GM21529 (cell line): ENCODE data around the gene S100A4.
A peak's percentile ranks its signal among the peaks of the same experiment; 100 is the strongest.
"Not testable (repeated sequence)": the region's sequence is repeated elsewhere in the genome, so short reads cannot be mapped to it uniquely, and the experiment has no call there.

ENCODE experiments used
- ATAC-seq: cut with Tn5 transposase; IDR thresholded peaks from one replicate; pipeline ENCODE4 v1.9.1; 2021; ENCODE audit not compliant: unreplicated experiment

Gene S100A4

GRCh38 chr1:153567621-153568366 is 22.2 kb upstream of the S100A4 start:
- no peak for ATAC-seq

GRCh38 chr1:153566414-153567371 is 21.1 kb upstream of the S100A4 start:
- peak; percentile 49 for ATAC-seq

- peak; percentile 42 for ATAC-seq
Observed at GRCh38 chr1:153565529-153566374, 20.1 kb upstream of the S100A4 start, which contains the start of gene S100A2. Gene S100A2, minus strand, starts transcription at chr1:153565844. Its CDS starts 1,967 bp downstream, at chr1:153563877.

GRCh38 chr1:153563991-153564390 is 18.4 kb upstream of the S100A4 start:
- no peak for ATAC-seq

- ATAC-seq: no peak
Observed at GRCh38 chr1:153563483-153563901, 17.9 kb upstream of the S100A4 start.

- not testable (repeated sequence) for ATAC-seq
Observed at GRCh38 chr1:153562021-153562420, 16.4 kb upstream of the S100A4 start.

- ATAC-seq: no peak
Observed at GRCh38 chr1:153561466-153561985, 15.9 kb upstream of the S100A4 start.

DNA sequence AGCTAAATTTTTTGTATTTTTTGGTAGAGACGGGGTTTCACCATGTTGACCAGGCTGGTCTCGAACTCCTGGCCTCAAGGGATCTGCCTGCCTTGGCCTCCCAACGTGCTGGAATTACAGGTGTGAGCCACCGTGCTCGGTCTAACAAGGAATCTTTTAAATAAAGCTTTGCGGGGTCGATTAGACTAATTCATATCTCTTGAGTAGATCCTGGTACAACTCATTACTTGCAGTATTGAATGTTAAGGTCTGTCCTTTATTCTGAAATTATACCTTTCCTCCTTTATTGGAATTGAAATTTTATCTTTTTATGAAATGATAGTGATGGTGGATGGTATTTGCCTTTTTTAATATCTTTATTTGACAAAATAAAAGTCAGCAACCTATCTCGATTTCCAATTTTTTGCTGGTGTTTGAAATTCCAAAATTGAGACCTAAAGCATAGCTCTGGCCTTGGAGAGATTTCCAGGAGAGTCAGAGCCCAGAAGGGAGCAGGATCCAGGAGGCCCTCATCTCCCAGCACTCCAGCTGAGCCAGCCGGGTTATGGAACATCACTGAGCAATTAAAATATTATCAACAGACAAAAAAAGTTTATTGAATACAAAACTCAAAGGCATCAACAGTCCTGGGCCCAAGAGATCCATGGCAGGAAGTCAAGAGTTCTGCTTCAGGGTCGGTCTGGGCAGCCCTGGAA is 15.3 kb upstream of the S100A4 start:
- no peak for ATAC-seq

DNA sequence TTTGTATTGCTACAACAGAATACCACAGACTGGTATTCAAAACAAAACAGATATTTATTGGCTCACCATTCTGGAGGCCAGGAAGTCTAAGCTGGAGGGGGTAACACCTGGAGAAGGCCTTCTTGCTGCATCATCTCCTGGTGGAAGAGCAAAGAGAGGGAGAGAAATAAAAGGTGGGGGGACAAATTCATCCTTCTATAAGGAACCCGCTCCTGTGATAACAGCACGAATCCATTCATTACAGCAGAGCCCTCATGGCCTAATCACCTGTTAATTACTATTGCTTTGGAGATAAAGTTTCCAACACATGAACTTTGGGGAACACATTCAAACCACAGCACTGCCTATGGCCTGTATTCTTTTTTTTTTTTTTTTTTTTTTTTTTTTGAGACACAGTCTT is 14.6 kb upstream of the S100A4 start:
- no peak for ATAC-seq

- ATAC-seq: no peak
Observed at GRCh38 chr1:153557877-153558276, 12.3 kb upstream of the S100A4 start.

DNA sequence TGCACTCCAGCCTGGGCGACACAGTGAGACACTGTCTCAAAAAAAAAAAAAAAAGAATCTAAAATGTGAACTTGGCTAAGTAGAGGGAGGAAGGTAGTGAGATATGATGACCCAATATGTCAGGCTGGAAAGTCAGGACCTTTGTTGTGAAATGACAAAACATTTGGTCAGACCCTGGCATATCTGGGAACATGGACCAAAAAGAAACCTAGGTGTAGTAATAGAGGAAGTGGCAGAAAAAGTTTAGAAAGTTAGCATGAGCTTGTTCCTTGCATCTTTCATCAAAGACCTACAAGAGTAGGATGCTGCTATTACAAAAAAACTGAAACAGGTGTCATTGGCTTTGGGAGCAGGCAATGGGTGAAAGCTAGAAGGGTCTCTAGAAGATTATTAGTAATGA is 10.7 kb upstream of the S100A4 start:
- no peak for ATAC-seq

DNA sequence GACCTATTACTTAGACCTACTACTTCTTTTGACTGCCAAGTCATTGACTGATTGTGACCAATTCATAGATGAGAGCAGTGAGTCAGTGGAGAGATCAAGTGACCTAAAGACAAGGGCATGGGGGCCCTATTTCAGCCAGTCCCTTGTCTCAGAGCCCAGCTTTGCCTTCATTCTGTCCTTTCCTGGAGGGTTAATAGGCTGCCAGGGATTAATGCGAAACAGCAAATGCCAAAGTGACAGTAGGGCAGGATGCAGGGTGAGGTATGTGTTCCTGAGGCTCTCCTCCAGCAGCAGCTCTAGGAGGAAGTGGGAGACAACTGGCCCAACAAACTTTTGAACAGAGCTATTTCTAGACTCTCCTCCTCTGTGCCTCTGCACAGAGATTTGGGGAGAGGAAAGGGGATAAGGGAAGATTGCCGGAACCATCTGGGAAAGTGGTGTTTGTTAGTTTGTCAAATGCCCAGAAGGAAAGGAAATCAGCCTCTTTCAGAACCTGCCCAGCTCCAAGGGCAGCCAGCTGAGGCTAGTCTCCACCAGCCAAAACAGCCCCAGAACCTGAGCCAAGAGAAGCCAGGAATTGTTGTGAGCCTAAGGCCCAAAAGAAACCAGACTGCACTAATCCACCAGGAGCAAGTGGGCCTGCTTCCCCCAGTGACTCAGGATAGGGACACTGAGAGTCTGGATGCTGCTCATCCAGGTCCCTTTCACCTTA is 8.4 kb upstream of the S100A4 start:
- no peak for ATAC-seq

DNA sequence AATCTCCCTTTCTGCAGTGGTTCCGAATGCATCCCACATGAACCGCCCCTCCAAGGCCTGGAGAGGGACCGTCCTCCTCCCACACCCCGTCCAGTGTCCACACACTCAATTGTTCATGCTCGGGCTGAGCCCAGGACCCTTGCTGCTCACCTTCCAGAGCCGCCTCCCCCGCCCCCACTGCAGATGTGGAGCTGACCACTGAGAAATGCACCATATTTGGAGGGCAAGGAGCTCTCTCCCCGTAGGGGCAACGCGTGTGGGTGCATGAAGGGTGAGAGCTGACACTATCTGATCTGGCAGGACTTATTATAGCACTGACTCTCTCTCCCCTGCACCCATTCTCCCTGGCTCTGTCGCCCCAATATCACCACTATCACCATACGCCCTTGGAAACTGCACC is 7.5 kb upstream of the S100A4 start:
- ATAC-seq: no peak

DNA sequence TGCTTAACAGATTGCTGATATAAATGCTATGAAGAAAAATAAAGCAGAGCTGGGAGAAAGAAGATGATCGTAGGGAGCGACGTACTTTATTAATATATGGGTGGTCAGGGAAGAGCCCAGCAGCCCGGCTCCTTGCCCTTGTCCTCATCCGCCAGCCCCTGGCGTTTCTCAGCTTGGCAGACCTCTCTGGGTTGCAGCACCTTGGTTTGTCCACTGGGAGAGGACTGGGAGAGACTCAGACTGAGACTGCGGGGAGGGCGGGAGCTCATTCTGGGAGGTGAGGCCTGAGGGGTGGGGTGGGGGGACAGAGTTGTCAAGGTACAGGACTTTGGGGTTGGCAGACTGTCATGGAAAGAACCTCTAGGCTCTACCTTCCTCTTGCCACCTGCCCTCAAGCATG is 6.7 kb upstream of the S100A4 start:
- ATAC-seq: no peak

- ATAC-seq: no peak
Observed at GRCh38 chr1:153550827-153551500, 5.4 kb upstream of the S100A4 start.

DNA sequence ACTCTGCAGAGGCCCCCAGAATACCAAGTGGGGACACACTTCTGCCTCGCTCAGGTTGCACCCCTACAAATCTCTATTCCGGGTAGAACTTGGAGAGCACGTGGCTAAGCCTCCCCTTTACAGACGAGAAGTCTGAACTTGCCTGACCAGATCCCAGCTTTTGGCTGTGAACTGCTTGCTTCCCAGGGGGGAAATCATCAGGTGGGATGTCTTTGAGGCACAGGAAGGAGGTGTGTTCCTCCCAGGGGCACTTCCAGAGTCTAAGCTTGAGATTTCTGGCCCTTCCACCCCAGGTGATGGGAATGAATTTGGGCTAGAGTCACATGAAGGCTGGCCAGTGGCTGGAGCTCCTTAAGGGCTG is 4.8 kb upstream of the S100A4 start:
- no peak for ATAC-seq

- ATAC-seq: no peak
Observed at GRCh38 chr1:153549741-153550397, 4.3 kb upstream of the S100A4 start.
